CD4-positive, alpha-beta T cell (primary cell): ENCODE results near the gene CACNA2D3. TPM values are rescaled to one million over a fixed set of nuclear protein-coding genes. Genes with fewer than 3 reads are reported as not detected.

Experiments
- ATAC-seq: fragments of 200-7000 bp; cut with Tn5 transposase; one replicate; pipeline ENCODE4 v1.10.0; 2022; ENCODE audit warnings: mild to moderate bottlenecking; ENCODE audit not compliant: poor library complexity
- CTCF ChIA-PET: fragments of 350-600 bp; sonication (Branson Sonifier 250); formaldehyde crosslinking; loops from one replicate; lab custom pipeline; 2021; ENCODE audit warnings: antibody characterized with exemption, inconsistent platforms; lab: Charles Lee
- POLR2A ChIA-PET: fragments of 350-600 bp; sonication (Branson Sonifier 250); formaldehyde crosslinking; loops from one replicate; lab custom pipeline; 2021; ENCODE audit warnings: antibody characterized with exemption, inconsistent platforms; lab: Charles Lee
- DNase-seq, 14 experiments: peaks; one replicate each; pipeline ENCODE4 v3.0.0-alpha.2; 2013 to 2020; ENCODE audit warnings: mixed read lengths in 2 of 14
- H3K27ac ChIP-seq, 2 donors: one replicate each; pipeline versions ENCODE4 v1.5.1 to v1.7.0; 2013; ENCODE audit warnings: low read length in 2 of 2, low read depth in 1 of 2, mild to moderate bottlenecking in 1 of 2
- H3K27me3 ChIP-seq, 2 experiments: 1 replicate in 1 of 2; 2 replicates in 1 of 2; pipeline versions ENCODE4 v1.6.1 to v1.7.0; 2013; ENCODE audit warnings: low read length in 2 of 2, control low read depth in 1 of 2, mild to moderate bottlenecking in 1 of 2, moderate library complexity in 1 of 2; ENCODE audit not compliant: insufficient read depth in 2 of 2, control insufficient read depth in 1 of 2
- H3K36me3 ChIP-seq: one replicate; pipeline ENCODE4 v1.6.1; 2013; ENCODE audit warnings: low read length, control low read depth; ENCODE audit not compliant: insufficient read depth
- H3K4me1 ChIP-seq: one replicate; pipeline ENCODE4 v1.6.1; 2013; ENCODE audit warnings: low read length, control low read depth; ENCODE audit not compliant: insufficient read depth
- H3K4me3 ChIP-seq: one replicate; pipeline ENCODE4 v1.5.1; 2013; ENCODE audit warnings: mild to moderate bottlenecking, low read length, moderate library complexity
- H3K9me3 ChIP-seq, 2 experiments: 1 replicate in 1 of 2; 2 replicates in 1 of 2; pipeline versions ENCODE4 v1.6.1 to v1.7.0; 2013; ENCODE audit warnings: low read length in 2 of 2, mild to moderate bottlenecking in 2 of 2, control low read depth in 1 of 2, moderate library complexity in 1 of 2; ENCODE audit not compliant: control insufficient read depth in 1 of 2, insufficient read depth in 1 of 2
- H3K27ac Mint-ChIP-seq: one replicate; pipeline ENCODE4 v1.8.0; 2020; ENCODE audit warnings: mixed read lengths
- H3K27me3 Mint-ChIP-seq: one replicate; pipeline ENCODE4 v1.8.0; 2021; ENCODE audit warnings: mixed read lengths
- H3K36me3 Mint-ChIP-seq: one replicate; pipeline ENCODE4 v1.8.0; 2021; ENCODE audit warnings: low read depth, mixed read lengths
- H3K4me1 Mint-ChIP-seq: one replicate; pipeline ENCODE4 v1.8.0; 2021; ENCODE audit warnings: low read depth, mixed read lengths
- H3K4me3 Mint-ChIP-seq: one replicate; pipeline ENCODE4 v1.8.0; 2020; ENCODE audit warnings: mild to moderate bottlenecking, mixed read lengths
- H3K9me3 Mint-ChIP-seq: one replicate; pipeline ENCODE4 v1.8.0; 2020; ENCODE audit warnings: mixed read lengths
- intact Hi-C, 2 experiments: fragments of 100-400 bp; cut with DNase I in 1 of 2; cut with micrococcal nuclease in 1 of 2; formaldehyde crosslinking; loops; one replicate each; pipeline versions ENCODE4 v1.15.1 to v1.9.0; 2023 to 2025; cut with DNase I, micrococcal nuclease
- total RNA-seq, 174 experiments: library from RNA in 2 of 174; stranded (reverse) in 2 of 174; gene quantifications; one replicate each; pipeline ENCODE4 v1.2.3 and lab custom pipeline; 2021 to 2026
- TF ChIP-seq, protein P1 (sequence below): fragments of 200-600 bp; IDR thresholded peaks from one replicate; pipeline ENCODE4 v1.8.0; 2022; ENCODE audit warnings: antibody characterized with exemption, mild to moderate bottlenecking

The CACNA2D3 gene
- total RNA-seq, 2 experiments from 2014 or later: 0.08 TPM; not detected in 1

DNA sequence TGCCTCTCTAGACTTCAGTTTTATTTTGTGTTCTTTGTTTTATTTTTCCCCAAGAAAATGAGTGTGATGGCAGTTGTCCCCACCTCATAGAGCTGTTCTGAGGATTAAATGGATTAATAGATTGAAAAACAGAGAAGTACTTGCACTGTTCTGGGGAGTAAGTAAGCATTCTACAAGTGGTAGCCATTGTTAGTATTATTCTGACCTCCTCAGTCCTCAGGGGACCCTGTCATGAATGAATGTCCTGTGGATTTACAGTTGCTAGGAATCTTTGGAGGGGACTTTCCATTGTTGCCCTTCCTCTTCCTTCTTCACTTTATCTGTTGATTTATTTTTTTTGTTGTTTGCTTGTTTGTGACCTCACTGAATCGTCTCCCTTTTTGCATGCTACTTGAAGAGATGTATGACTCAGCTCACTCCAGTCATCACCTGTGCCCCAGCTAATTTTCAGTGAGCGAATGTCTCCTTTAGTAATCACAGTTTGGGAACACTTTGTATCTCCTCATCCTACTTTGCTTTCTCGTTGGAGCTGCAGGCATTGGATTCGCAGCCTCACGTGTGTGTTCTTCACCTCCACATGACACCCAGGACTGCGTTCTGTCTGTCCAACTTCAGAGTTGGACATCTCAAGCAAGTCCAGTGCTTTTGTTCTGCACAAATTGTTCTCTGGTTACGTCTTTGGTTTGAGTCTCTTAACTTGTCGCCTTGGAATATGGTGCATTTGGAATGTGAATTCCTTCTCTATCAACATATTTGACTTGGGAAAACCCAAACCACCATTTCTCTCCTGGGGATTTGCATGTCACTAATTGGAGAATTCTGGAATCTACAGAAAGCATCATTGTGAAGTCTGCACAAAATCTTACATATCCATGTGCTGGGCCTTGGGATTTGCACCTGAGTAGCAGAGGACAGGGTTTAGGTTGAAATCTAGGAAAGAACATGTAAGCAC is 751.0 kb downstream of the CACNA2D3 start:
- Mint-ChIP-seq H3K27me3 (no peaks in the 10 kb centered on the region), H3K9me3 (no peaks in the 10 kb centered on the region), H3K4me1 (no peaks in the 10 kb centered on the region), H3K36me3 (no peaks in the 10 kb centered on the region), H3K27ac (no peak overlapping the region), H3K4me3 (no peak overlapping the region)
- Histone ChIP-seq H3K27ac (no peak overlapping the region), H3K27me3 (no peaks in the 10 kb centered on the region), H3K36me3 (no peaks in the 10 kb centered on the region), H3K4me3 (no peak overlapping the region), H3K4me1 (no peaks in the 10 kb centered on the region), H3K9me3 (peaks cover 0 to 6% of the 10 kb centered on the region in 2 experiments)
- TF ChIP-seq, protein P1, sequence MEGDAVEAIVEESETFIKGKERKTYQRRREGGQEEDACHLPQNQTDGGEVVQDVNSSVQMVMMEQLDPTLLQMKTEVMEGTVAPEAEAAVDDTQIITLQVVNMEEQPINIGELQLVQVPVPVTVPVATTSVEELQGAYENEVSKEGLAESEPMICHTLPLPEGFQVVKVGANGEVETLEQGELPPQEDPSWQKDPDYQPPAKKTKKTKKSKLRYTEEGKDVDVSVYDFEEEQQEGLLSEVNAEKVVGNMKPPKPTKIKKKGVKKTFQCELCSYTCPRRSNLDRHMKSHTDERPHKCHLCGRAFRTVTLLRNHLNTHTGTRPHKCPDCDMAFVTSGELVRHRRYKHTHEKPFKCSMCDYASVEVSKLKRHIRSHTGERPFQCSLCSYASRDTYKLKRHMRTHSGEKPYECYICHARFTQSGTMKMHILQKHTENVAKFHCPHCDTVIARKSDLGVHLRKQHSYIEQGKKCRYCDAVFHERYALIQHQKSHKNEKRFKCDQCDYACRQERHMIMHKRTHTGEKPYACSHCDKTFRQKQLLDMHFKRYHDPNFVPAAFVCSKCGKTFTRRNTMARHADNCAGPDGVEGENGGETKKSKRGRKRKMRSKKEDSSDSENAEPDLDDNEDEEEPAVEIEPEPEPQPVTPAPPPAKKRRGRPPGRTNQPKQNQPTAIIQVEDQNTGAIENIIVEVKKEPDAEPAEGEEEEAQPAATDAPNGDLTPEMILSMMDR: no peak
- ChIA-PET CTCF (no interaction called here), POLR2A (no interaction called here)
- ATAC-seq (no peak), DNase-seq (no peak)
- intact Hi-C loops: no loop called here

DNA sequence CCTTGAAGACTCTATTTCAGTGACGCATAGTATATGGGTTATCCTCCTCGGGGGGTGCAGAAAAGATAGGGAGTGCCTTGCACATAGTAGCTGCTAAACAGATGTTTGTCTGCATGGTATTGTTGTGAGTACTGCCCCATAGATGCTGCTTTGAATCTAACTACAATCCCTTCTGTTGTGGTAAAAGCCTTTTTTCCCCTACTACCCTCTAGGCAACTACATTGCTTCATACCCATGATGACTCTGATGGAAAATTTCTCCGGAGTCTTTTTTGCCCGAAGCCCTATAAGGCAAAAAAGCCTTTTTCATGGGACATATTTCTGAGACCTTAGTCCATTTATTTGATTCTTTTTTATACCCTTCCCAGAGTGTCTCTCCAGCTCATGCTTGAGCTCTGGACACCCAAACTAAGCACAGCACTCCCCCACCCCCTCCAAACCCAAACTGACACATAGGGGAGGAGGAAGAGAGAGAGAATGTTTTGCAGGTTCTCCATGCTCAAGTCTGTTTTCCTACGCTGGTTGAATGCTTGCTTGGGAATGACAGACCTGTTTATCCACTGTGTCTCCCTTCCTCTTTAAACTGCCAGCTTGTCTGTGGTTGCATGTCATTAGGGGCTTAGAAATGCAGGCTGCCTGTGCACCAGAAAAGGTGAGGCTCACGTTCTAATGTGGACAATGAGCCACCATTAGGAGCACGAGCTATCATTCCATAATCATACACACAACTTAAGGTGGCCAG is 752.6 kb downstream of the CACNA2D3 start:
- Histone ChIP-seq H3K27me3 (no peaks in the 10 kb centered on the region), H3K27ac (no peak overlapping the region), H3K4me3 (no peak overlapping the region), H3K4me1 (no peaks in the 10 kb centered on the region), H3K36me3 (no peaks in the 10 kb centered on the region), H3K9me3 (peaks cover 0 to 6% of the 10 kb centered on the region in 2 experiments)
- H3K36me3 Mint-ChIP-seq: no peaks in the 10 kb centered on the region
- DNase-seq (no peak), ATAC-seq (no peak)
- POLR2A ChIA-PET: no interaction called here
- H3K27ac Mint-ChIP-seq: no peak overlapping the region
- intact Hi-C loops: no loop called here
- no peaks in the 10 kb centered on the region for H3K27me3 Mint-ChIP-seq
- H3K9me3 Mint-ChIP-seq: no peaks in the 10 kb centered on the region
- TF ChIP-seq, protein P1: no peak
- H3K4me3 Mint-ChIP-seq: no peak overlapping the region
- CTCF ChIA-PET: no interaction called here
- no peaks in the 10 kb centered on the region for H3K4me1 Mint-ChIP-seq

DNA sequence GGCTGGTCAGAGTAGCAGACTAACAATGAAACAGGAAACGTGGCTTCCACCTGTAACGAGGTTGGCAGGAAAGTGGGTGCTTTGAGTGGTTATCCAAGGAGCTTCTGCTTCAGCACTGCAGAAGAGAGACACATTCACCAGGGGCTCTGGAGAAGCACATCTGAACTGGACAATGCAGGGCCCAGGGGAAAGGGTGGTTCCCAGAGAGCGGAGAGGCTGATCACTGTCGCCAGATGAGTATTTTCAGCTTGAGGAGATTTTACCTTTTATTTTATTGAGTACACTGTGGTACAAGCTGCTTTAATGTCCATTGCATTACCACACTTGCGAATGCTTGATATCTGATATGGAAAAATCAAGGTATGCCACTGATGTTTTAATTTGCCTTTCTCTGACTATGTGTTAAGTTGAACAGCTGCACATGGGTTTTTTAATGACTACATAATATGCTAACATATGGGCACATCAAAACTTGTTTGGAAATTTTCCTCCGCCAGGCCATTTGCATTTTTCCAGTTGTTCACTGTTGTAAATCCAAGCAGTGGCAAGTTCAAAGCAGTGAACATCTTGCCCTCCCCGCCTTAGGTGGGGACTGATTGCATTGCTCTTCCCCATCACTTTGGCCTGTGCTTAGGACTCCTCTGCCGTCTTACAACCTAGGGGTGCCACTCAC is 753.4 kb downstream of the CACNA2D3 start:
- CTCF ChIA-PET: no interaction called here
- Mint-ChIP-seq H3K27me3 (no peaks in the 10 kb centered on the region), H3K27ac (no peak overlapping the region), H3K9me3 (no peaks in the 10 kb centered on the region), H3K4me1 (no peaks in the 10 kb centered on the region), H3K4me3 (no peak overlapping the region), H3K36me3 (no peaks in the 10 kb centered on the region)
- DNase-seq (no peak), ATAC-seq (no peak)
- Histone ChIP-seq H3K4me3 (no peak overlapping the region), H3K27ac (no peak overlapping the region), H3K27me3 (no peaks in the 10 kb centered on the region), H3K36me3 (no peaks in the 10 kb centered on the region), H3K4me1 (no peaks in the 10 kb centered on the region), H3K9me3 (peaks cover 0 to 6% of the 10 kb centered on the region in 2 experiments)
- intact Hi-C loops: no loop called here
- TF ChIP-seq, protein P1: no peak
- POLR2A ChIA-PET: no interaction called here
